ENCODE measurements around the gene GPATCH11.
A peak's percentile ranks its signal among the peaks of the same experiment; 100 is the strongest.

The GPATCH11 gene
- total RNA-seq = 20.3 to 43.6 reads per million in 2 donors

DNA sequence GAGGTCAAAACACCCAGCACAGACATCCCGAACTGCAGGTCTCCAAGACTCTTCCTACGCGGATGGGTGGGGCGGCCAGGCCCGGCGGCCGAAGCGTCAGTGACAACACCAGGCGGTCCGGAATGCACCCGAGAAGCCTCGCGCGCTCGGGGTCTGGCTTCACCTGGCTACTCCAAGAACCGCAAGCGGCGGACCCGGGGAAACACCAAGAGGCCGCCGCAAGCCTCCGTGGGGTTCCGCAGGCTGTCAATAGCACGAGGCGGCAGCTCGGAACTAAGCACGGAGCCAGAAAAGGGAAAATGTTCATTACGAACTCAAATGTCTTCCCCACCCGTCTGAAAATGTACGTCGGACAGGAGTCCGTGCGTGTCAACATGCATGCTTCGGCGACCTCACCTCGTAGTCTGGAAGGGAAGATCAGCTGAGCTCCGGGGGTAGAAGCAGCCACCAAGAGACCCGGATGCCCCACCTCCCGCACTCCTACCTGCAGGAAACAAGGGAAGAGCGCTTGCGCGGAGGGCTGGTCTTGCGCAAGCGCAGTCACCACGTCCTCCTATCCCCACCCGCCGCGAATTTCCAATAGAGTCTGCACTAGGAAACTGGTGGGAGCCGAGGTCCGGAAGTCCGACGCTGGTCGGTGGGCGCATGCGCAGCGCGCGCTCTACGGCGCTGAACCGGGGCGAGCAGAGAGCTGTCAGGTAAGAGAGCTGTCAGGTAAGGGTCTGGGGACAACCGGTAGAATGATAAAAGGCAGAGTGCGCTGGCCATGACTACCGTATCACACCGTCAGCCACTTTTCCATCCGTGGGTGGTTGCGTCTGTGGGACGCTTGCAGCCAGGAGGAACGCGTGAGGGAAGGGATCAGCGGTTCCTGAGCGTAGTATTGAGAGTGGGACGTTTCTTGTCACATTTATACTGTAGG, at the start of gene GPATCH11, which contains the start of gene HEATR5B:
Gene GPATCH11 (plus strand): TSS at position 646 of the 922 bp plus-strand sequence. CDS start 3,864 bp downstream, outside the sequence.
Gene HEATR5B (minus strand): TSS at position 500 of the 922 bp plus-strand sequence. CDS start 958 bp downstream, outside the sequence.
- peak; percentile 84 for DNase-seq

DNA sequence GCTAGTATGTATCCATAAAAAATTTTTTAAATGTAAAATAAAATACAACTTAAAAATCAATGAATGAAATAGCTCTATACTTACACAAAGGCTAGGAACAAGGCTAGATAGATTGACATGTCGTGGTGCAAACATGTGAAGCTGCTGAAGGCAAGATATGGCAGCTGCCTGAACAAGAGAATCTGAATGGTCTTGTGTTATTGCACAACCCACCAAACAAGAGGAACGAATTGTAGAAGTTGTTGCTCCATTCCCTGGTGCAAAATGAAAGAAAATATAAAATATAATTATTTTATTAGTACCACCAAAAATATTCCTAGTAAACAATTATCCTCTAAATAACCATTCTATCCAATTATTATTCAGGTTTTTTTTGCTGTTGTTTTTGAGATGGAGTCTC, 46.5 kb upstream of the GPATCH11 start:
- no peak for DNase-seq

DNA sequence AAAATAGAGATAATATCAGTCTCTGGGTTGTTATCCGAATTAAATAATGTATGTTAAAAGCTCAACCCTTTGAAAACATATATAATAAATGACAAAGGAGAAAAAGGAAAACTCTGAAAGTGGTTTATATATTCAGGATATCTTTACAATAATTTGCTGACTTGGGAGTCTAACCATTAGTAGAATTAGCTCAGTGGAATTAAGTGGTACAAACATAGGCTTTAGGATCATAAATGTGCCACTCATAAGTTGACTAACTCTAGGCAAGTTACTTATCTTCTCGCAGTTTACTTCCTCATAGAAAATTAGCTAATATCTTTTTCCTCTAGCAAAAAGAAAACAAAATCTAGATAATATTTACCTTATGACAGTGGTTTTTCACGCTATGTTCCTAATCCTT, 44.7 kb upstream of the GPATCH11 start:
- DNase-seq = no peak

DNA sequence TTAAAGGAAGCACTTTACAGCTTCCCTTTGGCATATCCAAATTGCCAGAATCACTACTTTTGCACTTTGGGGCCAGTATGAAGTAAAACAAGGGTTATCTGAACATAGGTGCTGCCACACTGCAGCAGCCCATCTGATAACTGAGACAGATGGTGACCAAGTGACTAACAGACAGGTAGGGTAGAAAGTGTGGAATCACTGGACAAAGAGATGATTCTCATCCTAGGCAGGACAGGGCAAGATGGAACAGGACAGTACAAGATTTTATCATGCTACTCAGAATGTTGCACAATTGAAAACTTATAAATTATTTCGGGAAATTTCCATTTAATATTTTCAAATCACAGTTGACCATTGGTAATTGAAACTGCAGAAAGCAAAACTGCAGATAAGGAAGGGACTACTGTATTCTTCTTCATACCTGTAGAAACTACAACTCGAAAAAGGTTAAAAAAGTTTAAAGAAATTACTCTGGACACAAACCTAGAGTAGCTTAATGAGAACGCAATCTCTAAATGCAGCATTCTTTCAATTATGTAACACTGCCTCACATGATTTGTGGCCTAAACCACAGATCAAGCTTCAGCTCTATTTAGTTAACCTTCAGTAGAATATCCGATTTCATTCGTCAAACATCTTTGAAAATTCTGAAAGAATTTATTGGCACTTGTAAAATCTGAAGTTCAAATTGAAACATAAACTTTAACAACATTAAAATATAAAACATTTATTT, 31.6 kb upstream of the GPATCH11 start:
- DNase-seq = no peak

DNA sequence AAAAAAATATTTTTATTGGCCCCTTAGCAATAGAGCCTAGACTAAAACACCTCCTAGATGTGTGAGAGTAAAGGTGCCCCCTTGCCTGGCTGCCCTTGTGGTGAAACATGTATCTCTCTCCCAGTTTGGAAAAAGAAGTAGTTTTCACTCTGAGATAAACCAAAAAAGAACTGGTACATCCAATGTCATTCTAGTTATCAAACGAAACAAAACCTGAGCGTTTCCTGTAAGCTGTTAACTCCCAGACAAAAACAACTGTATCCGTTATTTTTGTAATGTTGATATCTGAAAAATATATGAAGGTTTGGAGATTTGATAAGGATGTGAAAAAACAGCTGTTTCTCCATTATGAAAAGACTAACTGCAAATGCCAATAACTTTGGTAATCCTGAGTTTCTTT, 24.5 kb upstream of the GPATCH11 start:
- DNase-seq = no peak

DNA sequence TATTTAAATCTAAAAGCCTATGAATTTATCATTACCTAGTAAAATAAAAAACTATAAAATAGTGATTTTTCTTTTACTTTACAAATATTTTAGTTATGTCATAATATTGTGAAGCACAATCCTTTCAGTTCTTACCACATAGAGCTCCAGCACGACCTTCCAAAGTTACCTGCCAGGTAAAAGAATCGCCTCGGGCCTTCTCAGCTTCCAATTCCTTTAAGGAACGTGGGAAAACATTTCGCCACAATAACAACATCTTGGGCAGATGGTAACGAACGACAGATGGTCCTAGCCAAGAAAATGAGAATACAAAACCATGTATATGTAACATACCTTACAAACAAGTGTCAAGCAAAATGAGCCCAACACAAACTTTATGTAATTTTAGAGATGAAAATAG, 23.9 kb upstream of the GPATCH11 start:
- DNase-seq = no peak

DNA sequence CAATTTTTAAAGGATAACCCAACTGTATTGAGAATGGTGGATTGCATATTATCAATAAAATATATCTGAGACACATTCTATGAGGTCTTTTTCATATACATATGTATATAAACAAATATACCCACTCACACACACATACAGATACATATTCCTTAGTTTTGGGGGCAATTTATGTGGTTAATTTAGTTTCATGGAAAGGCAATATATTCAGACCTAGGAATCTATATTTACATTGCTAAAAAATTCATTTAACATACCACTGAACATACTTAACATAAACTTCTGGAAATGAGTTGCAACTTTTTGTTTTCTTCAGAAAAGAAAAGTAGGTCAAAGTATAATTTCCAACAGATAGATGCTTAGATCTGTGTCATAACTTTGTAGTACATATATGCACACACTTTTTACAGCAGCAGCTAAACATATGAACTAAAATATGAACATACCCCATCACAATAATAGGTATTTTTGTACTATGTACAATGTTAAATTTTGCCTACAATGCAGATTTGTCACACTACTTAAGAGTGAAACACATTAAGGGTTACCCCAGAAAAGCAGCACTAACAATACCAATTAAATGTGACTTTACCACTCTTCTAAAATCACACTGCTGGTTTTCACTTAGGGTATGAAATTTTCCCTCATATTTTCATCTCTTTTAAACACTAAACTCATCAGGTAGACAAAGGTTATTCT, 23.2 kb upstream of the GPATCH11 start:
- DNase-seq = no peak

DNA sequence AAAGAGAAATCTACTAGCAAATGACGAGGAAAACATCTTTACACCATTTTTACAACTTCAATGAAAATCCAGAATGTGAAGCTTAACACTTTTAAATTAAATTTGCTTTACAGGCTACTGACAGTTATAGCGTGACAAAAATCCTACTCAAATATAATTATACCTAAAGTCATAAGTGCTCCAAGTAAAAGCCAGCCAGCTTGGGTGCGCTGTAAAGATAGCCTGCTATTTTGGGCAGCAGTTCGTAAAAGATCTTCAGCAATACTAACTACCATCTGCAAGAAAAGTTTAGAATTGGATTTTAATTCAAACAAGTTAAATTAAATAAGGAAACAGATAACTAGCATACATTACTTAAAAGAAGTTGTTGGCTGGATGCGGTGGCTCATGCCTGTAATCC, 22.5 kb upstream of the GPATCH11 start:
- DNase-seq = no peak

DNA sequence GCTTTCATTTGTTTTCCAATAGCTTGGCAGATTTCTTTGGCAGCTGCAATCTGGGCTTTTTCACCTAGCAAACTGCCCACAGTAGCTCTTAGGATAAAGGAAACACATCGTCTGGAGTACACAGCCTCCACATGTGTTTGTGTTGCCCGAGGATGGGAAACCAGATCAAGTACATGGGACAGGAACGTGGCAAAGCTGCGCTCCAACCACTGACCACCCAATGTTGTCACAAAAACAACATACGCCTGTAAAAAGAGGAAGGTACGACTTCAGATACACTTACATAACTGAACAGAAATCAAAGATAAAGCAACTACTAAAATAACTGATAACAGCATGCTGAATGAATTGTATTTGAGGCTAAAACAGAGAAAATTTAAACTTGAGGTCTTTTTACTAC, 15.6 kb upstream of the GPATCH11 start:
- no peak for DNase-seq

DNA sequence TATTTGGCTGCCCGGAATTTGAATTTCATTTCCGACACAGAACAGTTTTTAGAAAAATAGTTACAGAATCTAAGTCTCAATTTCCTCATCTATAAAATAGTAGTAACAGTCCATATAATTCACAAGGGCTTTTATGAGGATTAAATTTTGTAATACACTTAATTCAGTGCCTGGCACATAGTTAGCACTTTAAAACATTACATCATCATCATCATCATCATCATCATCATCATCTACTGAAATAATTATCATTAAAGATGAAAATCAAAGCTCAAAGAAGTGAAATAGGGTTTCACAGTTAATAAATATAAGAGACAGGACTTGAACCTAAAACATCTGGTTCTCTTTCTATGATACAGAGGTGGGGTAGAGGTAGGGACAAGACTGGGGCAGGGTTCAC, 13.4 kb upstream of the GPATCH11 start:
- DNase-seq = no peak

DNA sequence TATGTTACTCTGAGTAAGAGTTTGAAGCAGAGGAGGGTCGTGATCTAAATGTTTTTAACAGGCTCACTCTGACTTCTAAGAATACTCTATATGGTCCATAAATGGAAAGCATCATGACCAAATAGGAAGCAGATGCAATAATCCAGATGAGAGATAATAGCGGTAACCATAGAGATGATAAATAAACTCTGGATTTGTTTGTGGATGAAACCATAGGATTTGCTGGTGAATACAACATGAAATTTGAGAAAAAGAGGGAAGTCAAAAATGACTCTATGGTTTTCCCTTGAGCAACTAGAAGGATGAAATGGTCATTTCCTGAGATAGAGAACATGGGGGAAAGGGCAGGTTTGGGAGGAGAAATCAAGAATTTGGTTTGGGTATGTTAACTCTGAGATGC, 4.1 kb upstream of the GPATCH11 start:
- no peak for DNase-seq

DNA sequence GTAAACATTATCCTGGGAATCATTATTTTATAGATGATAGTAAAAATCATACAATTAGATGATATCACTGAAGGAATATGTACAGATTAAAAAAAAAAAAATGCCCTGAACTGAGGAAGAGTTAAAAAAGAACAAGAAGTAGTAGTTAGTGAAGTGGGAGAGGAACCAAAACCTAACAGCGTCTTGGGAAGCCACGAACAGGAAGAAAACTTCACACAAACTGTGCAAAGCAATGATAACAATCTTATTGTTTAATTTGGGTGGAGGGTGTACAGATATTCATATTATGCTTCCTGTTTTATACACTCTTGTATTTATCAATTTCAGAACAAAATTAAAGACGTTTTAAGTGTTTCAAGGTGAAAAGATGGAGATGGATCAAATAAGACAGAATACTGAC, 3.6 kb upstream of the GPATCH11 start:
- DNase-seq = no peak

DNA sequence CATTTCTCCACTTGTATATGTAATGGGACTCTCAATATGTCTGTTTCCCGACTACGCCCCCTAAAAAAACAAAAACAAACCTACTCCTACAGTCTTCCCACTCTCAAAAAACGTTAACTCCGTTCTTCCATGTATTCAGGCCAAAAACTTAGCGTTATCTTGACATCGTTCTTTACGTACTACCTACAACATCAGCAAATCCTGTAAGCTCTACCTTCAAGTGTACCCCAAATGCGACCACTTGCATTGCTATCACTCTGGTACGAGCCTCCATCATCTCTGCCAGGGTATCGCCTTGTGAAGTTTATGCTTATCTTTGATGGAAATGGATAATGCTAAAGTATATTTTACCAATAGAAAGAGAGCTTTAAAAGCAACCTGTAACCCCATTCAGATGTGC, 479 bp downstream of the GPATCH11 start:
- no peak for DNase-seq

DNA sequence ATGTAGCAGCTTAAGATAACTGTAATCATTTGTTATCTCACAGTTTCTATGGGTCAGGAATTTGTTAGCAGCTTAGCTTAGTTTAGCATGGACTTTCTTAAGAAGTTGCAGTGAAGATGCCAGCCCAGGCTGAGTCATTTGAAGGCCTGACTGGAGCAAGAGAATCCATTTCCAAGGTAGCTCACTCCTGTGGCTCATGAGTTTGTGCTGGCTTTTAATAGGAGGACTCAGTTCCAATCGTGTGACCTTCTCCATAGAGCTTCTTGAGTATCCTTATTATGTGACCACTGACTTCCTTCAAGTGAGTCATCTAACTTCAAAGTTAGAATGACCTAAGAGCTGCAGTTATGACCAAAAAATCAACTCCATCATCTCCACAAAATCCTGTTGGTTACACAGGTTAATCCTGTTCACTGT, 1.4 kb downstream of the GPATCH11 start:
- no peak for DNase-seq

DNA sequence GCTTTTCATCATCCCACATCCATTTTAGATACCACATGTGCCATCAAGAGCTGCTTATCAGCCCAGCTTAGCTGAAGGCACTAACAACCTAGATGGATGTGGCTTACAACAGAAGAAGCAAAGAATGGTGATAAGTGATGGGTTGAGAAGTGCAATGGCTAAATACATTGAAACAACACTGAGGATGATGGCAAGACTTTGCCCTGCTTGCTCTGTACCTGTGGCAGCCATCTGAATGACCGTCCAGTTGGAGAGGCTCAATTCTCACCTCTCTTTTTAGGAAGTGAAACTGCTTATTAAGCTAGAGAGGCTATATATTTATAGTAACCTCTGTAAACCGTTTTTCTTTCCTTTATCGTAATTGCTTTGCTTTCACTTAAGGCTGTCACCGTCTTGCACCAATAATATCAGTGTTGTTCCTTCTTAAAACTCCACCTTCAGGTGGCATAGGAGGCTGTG, 5.7 kb downstream of the GPATCH11 start:
- DNase-seq = no peak

DNA sequence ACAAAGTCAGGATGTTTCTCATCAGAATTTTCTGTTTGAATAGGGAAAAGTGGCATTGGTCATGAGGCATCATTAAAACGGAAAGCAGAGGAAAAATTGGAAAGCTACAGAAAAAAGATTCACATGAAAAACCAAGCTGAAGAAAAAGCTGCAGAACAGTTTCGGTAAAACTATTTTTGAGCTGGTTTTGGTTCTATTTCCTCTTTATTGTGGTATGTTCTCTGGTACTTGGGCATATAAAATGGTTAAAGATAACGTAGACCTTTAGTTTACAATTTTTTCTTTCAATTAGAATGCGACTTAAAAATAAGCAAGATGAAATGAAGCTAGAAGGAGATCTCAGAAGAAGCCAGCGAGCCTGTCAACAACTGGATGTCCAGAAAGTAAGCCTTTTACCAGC, 7.6 kb downstream of the GPATCH11 start:
- DNase-seq = no peak

DNA sequence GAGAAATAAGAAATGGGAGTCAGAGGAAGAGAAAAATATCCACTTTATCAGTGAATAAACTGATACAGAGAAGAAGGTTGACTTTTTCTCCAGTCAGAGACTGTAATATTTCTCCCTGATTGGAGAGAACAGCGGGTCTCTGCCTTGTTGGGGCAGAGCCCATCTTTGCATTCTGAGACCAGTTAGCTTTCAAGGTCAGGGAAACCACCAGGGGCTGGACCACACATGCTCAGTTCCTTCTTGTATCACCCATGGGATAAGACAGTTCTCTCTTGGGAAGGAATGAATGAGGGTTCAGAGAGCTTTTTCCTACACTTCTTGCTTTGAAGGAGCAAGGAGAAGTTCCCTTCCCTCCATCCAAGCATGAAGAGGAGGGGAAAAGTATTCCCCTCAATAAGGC, 12.2 kb downstream of the GPATCH11 start:
- no peak for DNase-seq

DNA sequence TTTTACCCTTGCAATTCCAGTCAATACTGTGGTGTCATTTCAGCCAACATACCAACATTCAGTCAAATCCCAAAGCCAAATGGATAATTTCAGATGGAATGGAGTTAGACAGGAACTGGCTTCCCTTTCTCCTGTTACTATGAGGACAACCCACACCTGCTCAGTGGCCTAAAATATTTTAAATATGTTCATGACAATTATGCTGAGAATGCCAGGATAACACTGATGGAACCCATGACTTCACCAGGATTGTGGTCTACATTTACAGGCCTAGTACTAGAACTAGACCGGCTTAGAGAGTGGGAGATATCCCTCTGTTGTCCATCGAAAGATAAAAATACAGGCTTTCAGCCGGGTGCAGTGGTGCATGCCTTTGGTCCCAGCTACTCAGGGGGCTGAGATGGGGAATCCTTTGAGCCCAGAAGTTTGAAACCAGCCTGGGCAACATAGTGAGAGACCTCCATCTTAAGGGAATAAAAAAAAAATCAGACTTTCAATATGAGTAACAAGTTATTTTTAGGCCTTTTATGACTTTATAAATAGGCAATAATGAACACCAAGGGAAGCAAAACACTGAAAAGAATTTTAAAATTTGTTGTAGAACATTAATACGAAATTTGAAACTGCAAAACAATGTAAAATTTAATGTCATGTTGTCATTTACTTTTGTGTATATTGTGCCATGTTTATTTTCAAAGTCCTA, 14.2 kb downstream of the GPATCH11 start:
- DNase-seq = no peak

DNA sequence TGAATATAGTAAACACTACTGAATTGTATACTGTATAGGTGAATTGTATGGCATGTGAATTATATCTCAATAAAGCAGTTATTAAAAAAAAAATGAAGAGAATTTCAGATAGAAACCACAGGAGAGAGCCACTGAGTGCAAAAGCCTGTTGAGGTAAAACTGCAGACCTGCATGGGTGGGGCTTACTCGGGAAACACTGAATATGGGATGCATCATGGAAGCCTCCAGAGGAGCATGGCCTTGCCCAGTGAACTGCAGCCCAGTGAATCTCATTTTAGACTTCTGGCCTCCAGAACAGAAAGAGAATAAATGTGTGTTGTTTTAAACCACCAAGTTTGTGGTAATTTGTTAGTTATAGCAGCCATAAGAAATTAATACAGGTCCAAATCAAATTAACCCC, 15.7 kb downstream of the GPATCH11 start:
- DNase-seq = no peak

DNA sequence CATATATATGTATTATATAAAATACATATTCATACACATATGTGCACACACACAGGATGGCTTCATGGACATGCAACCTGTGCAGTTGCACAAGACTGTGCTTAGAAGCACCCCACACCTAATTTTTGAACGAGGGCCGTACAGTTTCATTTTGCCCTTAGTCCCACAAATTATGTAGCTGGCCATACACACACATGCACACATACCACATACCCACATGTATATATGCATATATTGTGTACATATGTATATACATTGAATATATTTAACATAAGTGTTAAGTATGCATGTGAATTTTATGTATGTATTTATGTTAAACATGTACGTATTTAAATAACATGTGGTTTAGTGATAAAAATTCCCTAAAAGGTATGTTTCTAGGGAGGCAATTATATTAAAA, 18.3 kb downstream of the GPATCH11 start:
- no peak for DNase-seq

DNA sequence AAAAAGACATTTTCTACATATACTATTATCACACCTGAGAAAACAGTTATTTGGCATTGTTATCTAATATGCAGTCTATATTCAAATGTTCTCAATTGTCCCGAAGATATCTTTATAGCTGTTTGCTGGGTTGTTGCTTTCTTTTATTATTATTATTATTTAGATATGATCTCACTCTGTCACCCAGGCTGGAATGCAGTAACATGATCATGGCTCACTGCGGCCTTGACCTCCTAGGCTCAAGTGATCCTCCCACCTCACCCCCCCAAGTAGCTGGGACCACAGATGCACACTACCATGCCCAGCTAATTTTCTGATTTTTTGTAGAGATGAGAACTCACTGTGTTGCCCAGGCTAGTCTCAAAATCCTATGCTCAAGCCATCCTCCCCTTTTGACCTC, 19.9 kb downstream of the GPATCH11 start:
- no peak for DNase-seq

DNA sequence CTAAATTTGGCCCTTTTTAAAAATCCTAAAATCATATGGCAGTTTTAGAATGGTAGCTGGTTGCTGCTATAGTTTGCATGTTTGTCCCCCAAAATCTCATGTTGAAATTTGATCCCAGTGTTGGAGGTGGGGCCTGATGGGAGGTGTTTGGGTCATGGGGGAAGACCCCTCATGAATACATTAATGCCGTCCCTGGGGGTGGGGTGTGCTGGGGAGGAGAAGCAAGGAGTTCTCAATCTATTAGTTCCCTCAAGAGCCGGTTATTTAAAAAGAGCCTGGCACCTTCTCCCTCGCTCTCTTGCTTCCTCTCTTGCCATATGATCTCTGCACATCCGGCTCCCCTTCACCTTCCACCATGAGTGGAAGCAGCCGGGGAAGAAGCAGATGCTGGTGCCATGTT, 20.8 kb downstream of the GPATCH11 start:
- DNase-seq = no peak

DNA sequence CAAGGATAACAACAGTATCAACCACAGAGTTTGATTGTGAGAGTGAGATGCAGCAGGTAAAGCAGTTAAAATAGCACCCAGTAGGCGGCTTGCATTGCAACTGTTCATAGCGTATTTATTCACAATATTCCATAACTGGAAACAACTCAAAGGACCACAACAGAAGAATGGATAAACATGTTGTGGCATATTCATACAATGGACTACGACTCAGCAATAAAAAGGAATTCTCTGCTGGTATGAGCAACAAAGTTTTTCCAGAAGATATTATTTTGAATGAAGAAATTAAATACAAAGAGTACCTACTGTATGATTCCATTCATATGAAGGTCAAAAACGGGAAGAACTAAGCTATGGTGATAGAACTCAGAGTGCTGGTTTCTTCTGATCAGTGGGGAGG, 25.2 kb downstream of the GPATCH11 start:
- DNase-seq = no peak

All from T-helper 9 cell (primary cell).